Tongue (tissue), 2 donors: ENCODE data around the gene ITFG1. TPM values are rescaled to one million over a fixed set of nuclear protein-coding genes. Genes with fewer than 3 reads are reported as not detected.
A peak's percentile ranks its signal among the peaks of the same experiment; 100 is the strongest.
"Not testable (repeated sequence)": the region's sequence is repeated elsewhere in the genome, so short reads cannot be mapped to it uniquely, and the experiment has no call there.

Experiments used
- DNase-seq: peaks from one replicate; pipeline ENCODE4 v3.0.0-alpha.2; 2015
- total RNA-seq: library from RNA; depleted of rRNA; stranded (reverse); fragments of >200 nt; gene quantifications from one replicate; pipeline ENCODE4 v1.2.3, GENCODE V29; 2014

The ITFG1 gene
- total RNA-seq, 1 donor from 2014 or later, result 78.2 TPM

GRCh38 chr16:47150067-47150466 lies 310.8 kb downstream of the ITFG1 start:
- DNase-seq, result no peak

- DNase-seq, result no peak
Measured at GRCh38 chr16:47144559-47144877, 316.3 kb downstream of the ITFG1 start.

- DNase-seq, result peak; percentile 60
Measured at GRCh38 chr16:47143677-47144558, 316.9 kb downstream of the ITFG1 start, which contains the start of gene NETO2. TSS of gene NETO2 (minus strand) at chr16:47143945. CDS start at chr16:47143612, 333 bp downstream.

- peak; percentile 63 for DNase-seq
Measured at GRCh38 chr16:47142821-47143676, 317.8 kb downstream of the ITFG1 start.

GRCh38 chr16:47142486-47142820 lies 318.4 kb downstream of the ITFG1 start:
- peak; percentile 23 for DNase-seq

GRCh38 chr16:47141773-47142485 lies 318.9 kb downstream of the ITFG1 start:
- DNase-seq, result peak; percentile 92

- DNase-seq, result no peak
Measured at GRCh38 chr16:47140686-47141085, 320.2 kb downstream of the ITFG1 start.

- DNase-seq, result no peak
Measured at GRCh38 chr16:47139561-47140185, 321.2 kb downstream of the ITFG1 start.

GRCh38 chr16:47137925-47138324 lies 322.9 kb downstream of the ITFG1 start:
- DNase-seq, result not testable (repeated sequence)

GRCh38 chr16:47136099-47136842 lies 324.6 kb downstream of the ITFG1 start:
- DNase-seq, result no peak

GRCh38 chr16:47134550-47134949 lies 326.3 kb downstream of the ITFG1 start:
- DNase-seq, result no peak

GRCh38 chr16:47132308-47132707 lies 328.6 kb downstream of the ITFG1 start:
- no peak for DNase-seq

- DNase-seq, result no peak
Measured at GRCh38 chr16:47129755-47130435, 331.0 kb downstream of the ITFG1 start.

- DNase-seq, result no peak
Measured at GRCh38 chr16:47127541-47127940, 333.3 kb downstream of the ITFG1 start.

- no peak for DNase-seq
Measured at GRCh38 chr16:47125757-47126156, 335.1 kb downstream of the ITFG1 start.

GRCh38 chr16:47113130-47113529 lies 347.7 kb downstream of the ITFG1 start:
- DNase-seq, result no peak

- DNase-seq, result no peak
Measured at GRCh38 chr16:47110939-47111338, 349.9 kb downstream of the ITFG1 start.

- no peak for DNase-seq
Measured at GRCh38 chr16:47109361-47109760, 351.5 kb downstream of the ITFG1 start.
